ENCODE results near the gene ZGPAT. TPM values are rescaled to one million over a fixed set of nuclear protein-coding genes. Genes with fewer than 3 reads are reported as not detected.

The ZGPAT gene
- total and polyA plus RNA-seq, 2 of the 13 experiments (the other 11 are each of a cell fraction or from before 2014, with no cell fraction given): 23.0 to 41.9 TPM

GRCh38 chr20:63707558-63708300, at the start of gene ZGPAT, which contains the start of gene ARFRP1 (continued):
- TF ChIP-seq ZFYVE20 (CRISPR knock-in tag; IDR thresholded peaks at IDR 0.05; ENCODE audit: borderline replicate concordance, low read depth) (no peak; the same call in 1 of the 2 replicates), ZNF773 (CRISPR knock-in tag; IDR thresholded peaks at IDR 0.05; ENCODE audit: borderline replicate concordance) (peak; percentile 98), SIN3A (IDR thresholded peaks at IDR 0.05; ENCODE audit: borderline replicate concordance, low read depth, low read length) (peak; percentile 80), ZNF883 (CRISPR knock-in tag; IDR thresholded peaks at IDR 0.05; ENCODE audit: not compliant biosample characterization) (peak; percentile 94), ZNF816 (CRISPR knock-in tag; IDR thresholded peaks at IDR 0.05; ENCODE audit: borderline replicate concordance) (peak; percentile 91), LCORL (IDR thresholded peaks at IDR 0.05) (no peak), LCORL (CRISPR knock-in tag; IDR thresholded peaks at IDR 0.05) (peak; percentile 68), ZNF333 (CRISPR knock-in tag; IDR thresholded peaks at IDR 0.05; ENCODE audit: borderline replicate concordance) (peak; percentile 61; the same call in 1 of the 2 replicates), ATAD3A (CRISPR knock-in tag; IDR thresholded peaks at IDR 0.05) (peak; percentile 89; the same call in 1 of the 2 replicates), PRPF4 (IDR thresholded peaks at IDR 0.05; ENCODE audit: low read depth, low read length, poor library complexity, severe bottlenecking) (no peak), ZNF710 (CRISPR knock-in tag; IDR thresholded peaks at IDR 0.05; ENCODE audit: borderline replicate concordance) (peak; percentile 69), THAP11 (CRISPR knock-in tag; IDR thresholded peaks at IDR 0.05) (peak; percentile 98), ZFAT (CRISPR knock-in tag; conservative IDR thresholded peaks at IDR 0.05) (peak; percentile 86; the same call in 1 of the 2 replicates), KDM5A (IDR thresholded peaks at IDR 0.05; ENCODE audit: borderline replicate concordance, low read length) (peak; percentile 65; the same call in 1 of the 2 replicates), SOX6 (IDR thresholded peaks at IDR 0.05) (no peak), SOX6 (CRISPR knock-in tag; IDR thresholded peaks at IDR 0.05) (no peak), ZZZ3 (CRISPR knock-in tag; IDR thresholded peaks at IDR 0.05; ENCODE audit: borderline replicate concordance) (peak; percentile 98), MED1 (CRISPR knock-in tag; IDR thresholded peaks at IDR 0.05) (peak; percentile 92), FIP1L1 (IDR thresholded peaks at IDR 0.05; ENCODE audit: borderline replicate concordance, insufficient read depth, low read depth, low read length) (peak; percentile 57; the same call in 1 of the 2 replicates), IRF2 (CRISPR knock-in tag; IDR thresholded peaks at IDR 0.05) (peak; percentile 95; the same call in 1 of the 2 replicates), KLF16 (CRISPR knock-in tag; IDR thresholded peaks at IDR 0.05) (peak; percentile 97; a peak in 3 of 4 replicates), SMAD1 (CRISPR knock-in tag; IDR thresholded peaks at IDR 0.05; ENCODE audit: borderline replicate concordance, low read depth) (peak; percentile 96; the same call in 1 of the 2 replicates), BATF2 (CRISPR knock-in tag; IDR thresholded peaks at IDR 0.05) (peak; percentile 79), ADNP (CRISPR knock-in tag; IDR thresholded peaks at IDR 0.05) (no peak), ZNF101 (CRISPR knock-in tag; IDR thresholded peaks at IDR 0.05; ENCODE audit: borderline replicate concordance, low read depth) (no peak), ZNF136 (CRISPR knock-in tag; IDR thresholded peaks at IDR 0.05; ENCODE audit: low read depth) (peak; percentile 81; the same call in 1 of the 2 replicates), ZNF549 (CRISPR knock-in tag; IDR thresholded peaks at IDR 0.05) (0 out of 2 replicates have a peak, but pooled peaks have one; percentile 80), TRIM24 (CRISPR knock-in tag; IDR thresholded peaks at IDR 0.05) (no peak)
